Activated T-helper 9 cell treated with anti-CD3 and anti-CD28 coated beads, Interleukin-2, amount 50 U/mL, for 16 hours (primary cell): ENCODE data around the gene PRPSAP2.

Experiments used
- DNase-seq: peaks from one replicate; pipeline ENCODE4 v3.0.0-alpha.2; 2020; ENCODE audit warnings: low read depth

The PRPSAP2 gene

DNA sequence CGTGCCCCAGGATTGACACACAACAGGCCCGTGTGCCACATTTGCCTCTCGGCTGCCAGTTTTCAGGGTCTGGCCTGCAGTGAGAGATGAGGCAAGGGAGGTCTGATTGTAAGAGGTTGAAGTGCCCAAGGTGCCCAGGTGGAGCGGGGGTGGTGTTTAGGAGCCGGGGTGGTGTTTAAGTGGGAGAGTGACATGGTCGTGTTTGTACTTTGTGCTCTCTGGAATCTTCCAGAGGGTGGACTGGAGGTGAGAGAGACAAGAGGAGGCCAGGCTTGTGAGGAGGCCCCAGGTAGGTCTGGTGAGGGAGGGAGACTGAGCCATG, 104.5 kb downstream of the PRPSAP2 start:
- DNase-seq, result no peak

DNA sequence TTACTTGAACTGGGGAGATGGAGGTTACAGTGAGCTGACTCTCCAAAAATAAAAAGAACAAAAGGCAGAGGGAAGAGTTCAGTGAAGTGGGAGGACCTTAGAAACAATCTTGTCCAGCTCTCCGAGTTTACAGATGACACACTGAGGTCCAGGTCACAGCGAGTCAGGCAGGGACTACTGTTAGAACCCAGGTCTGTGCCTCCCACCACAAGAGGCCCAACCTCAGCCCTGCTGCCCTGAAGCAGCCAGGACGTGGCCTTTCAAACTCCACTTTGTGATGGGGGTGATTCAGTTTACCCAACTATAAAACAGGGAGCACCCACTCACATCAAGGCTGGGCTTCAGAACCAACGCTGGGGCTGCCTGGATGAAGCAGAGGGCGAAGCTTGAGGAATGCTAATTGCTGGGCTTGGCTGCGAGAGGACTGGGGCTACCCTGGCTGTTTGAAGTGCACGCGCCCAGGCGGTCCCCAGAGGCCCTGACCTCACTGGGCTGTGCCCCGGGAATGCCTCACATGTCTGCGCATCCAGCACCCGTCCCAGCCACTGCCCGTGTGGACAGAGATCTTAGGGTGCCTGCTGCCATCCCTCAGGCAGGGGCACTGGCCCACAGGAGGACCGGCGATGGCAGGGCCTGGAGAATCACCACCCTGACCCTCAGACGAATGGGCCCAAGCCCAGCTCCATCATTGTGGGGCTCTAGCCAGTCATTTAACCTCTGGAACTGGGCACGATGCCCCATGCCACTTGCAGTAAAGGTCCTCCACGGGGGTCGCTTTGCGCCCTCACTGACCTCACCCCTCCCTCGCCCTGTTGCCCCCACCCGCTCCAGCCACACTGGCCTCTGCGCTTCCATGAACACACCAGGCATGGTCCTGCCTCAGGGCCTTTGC, 105.4 kb downstream of the PRPSAP2 start:
- DNase-seq, result no peak

DNA sequence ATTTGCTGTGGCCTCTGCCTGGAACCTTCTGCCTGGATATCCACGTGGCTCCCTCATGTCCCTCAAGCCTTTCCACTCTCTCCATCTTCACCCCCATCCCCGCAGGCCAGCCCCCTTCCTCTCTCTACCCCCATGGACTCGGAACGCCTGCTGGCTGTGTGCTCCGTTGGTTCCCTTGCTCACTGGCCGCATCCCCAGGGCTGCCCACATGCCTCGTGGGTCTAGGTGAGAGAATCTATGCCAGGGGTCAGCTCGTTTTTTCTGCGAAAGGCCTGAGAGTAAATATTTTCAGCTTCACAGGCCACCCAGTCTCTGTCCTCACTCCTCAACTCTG, 106.1 kb downstream of the PRPSAP2 start:
- DNase-seq, result no peak

DNA sequence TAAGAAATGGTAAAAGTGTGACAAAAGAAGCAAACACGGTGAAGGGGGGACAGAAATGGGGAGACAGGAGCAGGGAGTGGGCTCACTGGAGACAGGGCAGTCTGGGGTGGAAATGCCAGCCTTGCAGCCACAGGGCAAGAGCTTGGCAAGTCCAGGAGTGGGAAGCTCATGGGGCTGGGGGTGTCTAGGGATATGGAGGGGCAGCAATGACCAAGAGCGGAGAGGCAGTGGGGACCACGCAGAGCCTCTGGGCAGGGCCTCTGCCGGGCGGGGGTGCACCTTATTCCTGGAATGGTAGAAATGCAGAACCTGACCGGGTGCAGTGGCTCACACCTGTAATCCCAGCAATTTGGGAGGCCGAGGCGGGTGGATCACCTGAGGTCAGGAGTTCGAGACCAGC, 106.6 kb downstream of the PRPSAP2 start:
- DNase-seq, result no peak

DNA sequence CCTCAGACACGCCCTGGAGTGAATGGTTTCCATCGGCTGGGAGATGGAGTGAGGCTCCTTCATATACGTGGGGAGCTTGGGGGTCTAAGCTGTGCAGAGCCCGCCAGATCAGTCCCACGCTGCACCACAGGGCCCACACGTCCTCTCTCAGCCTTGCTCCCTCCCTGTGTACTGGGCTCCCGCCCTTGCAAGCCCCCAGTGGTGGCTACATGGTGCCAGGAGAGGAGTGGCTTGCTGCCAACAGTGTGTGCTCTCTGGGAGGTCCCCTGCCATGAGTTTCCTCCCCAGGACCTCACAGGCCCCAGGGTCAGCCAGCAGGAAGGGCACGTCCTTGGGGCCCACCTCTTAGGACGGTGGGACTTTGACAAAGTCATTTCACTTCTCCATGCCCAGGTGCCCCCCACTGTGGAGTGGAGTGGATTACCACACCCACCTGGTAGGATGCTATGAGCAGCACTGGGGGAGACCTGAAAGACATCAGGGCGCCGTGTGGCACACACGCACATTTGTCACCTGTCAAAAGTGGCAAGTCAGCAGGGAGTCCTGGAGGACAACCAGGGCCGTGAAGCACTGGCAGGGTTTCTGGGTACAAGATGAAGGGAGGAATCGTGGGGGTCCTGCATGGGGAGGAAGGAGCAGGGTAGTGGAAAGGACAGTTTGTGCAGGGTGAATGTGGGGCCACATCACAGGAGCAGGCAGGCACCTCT, 107.8 kb downstream of the PRPSAP2 start:
- no peak for DNase-seq

DNA sequence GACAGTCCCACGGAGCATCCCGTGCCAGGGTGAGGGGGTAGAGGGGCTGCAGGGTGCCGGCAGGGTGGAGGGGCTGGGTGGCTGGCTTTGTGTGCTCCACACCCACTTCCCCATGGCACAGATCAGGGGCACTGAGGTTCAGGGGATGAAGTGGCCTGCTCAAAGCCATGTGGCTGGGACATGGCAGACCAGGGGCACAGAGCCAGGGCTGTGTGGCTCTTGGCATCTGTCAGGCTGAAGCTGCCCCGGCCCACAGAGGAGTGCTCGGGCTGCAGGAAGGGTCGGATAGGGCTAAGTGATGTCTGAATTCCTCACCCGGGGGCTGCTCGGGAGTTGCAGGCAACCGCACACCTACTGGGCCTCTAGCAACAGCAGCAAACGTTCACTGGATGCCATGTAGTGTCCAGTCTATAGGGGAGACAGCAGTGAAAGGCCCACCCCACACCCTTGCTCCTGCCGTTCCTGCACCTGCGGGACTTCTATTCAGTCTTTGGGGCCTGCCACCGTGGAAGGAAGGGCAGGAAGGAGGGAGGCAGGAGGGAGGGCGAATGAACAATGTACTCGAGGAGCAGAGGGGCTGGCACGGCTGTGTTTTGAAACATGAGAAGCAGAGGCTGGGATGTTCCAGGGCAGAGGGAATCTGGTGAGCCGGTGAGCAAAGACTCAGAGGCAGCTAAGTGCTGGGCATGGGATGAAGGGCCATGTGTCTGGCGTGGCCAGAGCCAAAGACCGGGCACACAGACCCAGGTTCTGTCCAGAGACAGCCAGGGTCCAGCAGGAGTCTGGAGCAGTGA, 109.1 kb downstream of the PRPSAP2 start:
- DNase-seq, result no peak

DNA sequence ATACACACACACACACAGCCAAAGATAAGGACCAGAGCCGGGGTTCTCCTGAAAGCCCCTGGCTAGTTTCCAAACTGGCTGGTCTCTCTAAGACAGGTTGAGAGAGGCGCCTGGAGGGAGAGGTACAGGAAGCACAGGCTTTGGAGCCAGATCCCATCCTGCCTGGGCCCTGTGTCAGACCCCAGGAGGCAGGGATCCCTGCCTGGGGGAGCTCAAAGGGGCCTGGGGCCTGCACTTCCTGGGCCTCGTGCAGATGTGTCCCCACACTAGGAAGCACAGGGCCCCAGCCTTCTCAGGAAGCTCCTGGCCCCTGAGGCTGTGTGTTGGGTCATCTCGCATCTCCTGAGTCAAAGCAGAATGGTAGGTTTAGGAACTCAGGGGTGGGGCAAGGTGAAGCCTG, 110.0 kb downstream of the PRPSAP2 start:
- no peak for DNase-seq

DNA sequence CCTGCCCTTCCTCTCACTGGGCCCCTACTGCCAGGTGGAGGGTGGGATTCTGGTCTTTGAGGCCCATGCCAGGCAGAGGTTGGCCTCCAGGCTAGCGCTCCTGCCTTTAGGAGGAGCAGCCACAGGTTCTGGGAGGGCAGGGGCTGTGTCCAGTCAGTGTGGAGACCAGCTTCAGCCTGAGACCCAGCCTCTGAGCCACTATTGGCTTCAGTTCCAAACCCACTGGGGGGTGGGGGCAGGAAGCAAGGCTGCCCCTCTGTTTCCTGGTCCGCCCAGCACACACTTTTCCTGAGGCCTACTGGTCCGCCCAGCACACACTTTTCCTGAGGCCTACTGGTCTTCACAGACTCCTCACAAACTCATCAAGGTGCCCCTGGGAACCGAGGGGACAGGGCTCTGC, 110.4 kb downstream of the PRPSAP2 start:
- DNase-seq, result no peak

DNA sequence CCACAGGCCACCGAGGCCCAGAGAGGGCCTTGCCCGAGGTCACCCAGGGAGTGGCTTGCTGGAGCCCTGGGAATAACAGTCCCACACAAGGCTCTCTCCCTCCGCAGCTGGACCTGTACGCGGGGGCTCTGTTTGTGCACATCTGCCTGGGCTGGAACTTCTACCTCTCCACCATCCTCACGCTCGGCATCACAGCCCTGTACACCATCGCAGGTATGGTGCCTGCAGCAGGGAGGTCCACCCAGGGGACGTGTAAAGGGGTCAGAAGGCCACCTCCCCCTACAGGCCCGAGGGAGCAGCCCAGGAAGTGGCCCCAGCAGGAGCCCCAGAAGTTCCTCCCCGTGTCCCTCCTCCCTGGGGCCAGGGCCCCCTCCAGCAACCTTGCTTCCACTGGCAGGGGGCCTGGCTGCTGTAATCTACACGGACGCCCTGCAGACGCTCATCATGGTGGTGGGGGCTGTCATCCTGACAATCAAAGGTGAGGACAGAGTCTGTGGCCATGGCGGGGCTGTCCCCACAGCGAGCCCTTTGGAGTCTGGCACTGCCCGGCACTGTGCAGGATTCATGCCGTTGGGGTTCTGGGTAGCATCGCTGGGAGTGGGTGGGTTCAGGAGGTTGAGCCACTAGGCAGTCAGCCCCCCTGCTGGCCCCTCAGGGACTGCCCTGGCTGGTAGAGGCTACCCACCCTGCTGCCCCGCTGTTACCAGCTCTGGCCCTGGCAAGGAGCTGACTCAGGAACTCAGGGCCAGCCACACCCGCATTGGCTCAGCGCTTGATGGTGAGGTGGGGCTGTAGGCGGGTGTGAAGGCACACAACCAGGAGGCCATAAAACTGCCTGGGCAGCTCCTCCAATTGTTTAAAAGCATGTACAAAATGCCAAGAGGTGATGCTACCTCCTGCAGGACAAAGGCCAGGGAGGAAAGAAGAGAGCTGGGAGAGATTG, 111.3 kb downstream of the PRPSAP2 start:
- DNase-seq, result no peak

DNA sequence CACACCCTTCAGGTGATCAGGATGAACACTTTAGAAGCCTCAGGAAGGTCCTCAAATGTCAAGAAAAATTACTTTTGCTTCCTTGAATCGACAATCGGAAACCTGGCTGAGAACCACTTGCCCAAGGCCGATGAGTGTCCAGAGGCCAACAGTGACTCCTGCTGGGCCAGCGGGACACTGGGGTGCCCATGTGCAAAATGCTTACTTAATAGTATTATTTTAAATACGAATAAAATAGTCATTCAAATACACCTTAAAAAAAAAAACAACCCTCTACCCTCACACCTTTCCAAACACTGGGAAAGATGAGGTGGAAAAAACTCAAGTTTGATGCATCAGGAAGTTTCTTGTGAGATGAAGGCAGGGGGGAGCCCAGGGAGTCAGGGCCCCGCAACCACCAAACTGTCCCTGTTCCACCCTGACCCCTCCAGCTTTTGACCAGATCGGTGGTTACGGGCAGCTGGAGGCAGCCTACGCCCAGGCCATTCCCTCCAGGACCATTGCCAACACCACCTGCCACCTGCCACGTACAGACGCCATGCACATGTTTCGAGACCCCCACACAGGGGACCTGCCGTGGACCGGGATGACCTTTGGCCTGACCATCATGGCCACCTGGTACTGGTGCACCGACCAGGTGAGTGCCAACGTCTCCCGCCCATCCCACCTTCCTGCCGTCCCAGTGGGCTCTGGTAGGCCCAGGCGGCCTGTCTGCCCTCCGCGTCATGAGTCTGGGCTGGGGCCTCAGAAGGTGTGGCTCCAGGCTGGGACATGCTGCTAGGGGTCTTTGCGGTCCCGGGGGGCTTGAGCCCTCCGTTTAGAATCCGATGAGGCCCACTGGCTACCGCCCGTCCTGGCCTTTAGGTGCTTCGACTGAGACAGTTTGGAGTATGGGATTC, 112.9 kb downstream of the PRPSAP2 start:
- no peak for DNase-seq

DNA sequence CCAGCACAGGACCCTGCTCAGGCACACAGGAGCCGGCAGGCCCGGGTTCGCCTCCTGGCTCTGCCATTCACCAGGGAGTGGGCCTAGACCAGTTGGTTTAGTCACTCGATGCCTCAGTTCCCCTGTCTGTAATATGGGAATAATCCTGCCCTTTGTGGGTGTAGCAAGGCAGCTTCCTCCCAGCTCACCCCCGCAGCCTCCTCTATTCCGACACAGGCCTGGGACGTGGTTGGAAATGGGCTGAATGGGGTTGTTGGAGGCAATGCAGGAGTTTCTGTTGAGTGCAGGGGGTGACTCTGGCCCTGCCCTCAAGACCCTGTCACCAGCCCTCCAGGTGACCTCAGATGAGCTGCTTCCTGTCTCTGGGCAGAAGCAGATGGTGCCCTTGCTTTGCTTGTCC, 113.9 kb downstream of the PRPSAP2 start:
- DNase-seq, result no peak

DNA sequence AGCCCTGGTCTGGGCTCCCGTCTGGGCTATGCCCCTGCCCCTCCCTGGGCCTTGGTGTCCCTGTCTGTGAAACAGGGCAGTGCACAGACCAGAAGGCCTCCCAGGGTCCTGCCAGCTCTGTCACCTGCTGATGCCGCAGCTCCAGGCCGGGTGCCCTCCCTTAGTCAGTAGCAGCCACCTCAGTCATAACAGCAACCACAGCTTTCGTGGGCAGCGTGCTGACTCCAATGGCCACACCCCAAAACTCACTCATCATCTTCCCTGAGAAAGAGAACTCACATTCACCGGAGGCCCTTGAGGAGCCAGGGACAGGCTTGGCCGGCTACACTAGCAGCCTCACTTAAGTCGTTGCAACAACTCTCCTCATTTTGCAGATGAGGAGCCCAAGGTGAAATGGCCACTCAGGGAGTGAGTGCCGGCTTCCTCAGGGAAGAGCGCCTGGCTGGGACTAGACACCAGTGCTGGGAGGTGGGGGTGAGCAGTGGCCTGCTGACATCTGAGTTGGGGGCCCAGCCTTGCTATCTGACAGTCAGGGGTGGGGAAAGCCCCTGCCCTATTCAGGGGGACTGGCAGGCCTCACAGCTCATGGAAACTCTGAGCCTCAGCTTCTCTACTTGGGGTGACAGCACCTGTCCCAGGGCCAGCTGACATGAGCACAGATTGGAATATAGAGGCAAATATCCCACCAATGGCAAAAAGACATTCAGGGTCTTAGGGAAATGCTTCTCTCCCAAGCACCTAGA, 116.6 kb downstream of the PRPSAP2 start:
- no peak for DNase-seq

DNA sequence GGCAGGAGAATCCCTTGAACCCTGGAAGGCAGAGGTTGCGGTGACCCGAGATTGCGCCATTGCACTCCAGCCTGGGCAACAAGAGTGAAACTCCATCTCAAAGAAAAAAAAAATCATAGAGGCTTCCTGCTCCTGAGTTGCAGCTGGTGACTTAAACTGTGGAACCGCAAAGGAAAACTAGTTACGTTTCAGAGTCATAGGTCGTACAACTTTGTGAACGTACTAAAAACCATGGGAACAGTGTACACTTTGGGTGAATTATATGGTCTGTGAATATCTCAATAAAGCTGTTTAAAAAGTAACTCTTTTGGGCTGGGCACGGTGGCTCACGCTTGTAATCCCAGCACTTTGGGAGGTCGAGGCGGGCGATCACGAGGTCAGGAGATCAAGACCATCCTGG, 117.7 kb downstream of the PRPSAP2 start:
- DNase-seq, result no peak

DNA sequence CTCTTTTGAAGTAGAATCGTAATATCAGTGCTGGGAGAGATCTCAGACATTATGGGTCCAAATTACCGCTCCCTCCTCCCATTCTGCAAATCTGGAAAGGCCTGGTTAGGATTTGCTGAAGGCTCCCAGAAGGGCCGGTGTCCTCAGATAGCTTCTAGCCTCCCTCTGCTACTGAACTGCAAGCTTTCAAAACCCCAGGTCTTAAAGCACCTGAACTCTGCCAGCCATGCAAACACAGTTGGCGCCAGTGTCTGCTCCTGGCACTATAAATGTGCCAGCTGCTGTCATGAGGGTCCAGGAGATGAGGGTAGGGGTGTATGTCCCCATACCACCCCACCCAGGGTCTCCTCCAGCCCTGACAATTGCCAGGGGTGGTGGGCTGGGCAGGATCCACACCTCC, 118.3 kb downstream of the PRPSAP2 start:
- no peak for DNase-seq

DNA sequence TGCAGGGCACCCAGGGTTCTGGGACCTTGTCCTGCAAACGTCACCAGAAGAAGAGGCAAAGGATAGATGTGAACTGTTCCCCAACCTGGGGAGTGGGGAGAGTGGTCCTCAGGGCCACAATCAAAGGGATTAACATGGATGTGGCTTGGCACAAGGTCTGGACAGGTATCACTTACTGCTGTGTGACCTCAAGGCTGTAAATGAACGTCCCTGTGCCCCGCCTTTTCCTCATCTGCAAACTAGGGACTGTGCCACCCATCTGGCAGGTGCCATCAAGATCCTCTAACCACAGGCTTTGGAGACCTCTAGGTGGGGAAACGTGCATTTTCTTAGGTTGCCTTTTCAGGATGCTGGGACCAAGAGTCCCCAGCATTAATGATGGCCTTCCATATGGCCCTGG, 119.1 kb downstream of the PRPSAP2 start:
- no peak for DNase-seq

DNA sequence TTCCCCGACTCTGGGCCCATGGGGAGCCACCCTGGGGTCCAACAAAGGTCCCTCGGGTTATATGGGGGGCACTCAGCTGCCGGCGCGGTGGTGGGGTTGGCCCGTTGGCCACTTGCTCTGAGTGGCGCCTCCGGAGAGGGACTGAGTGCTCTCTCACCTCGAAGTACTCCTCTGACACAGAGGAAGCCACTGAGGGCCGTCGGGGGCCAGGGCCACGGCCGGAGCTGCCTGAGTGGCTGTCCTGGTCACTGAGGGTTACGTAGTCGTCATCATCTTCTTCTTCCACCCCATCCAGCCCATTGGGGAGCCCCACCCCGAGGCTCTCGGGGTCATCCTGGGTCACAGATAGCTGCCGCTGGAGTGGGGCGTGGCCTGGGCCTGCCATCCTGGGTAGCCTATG, 119.7 kb downstream of the PRPSAP2 start:
- no peak for DNase-seq

DNA sequence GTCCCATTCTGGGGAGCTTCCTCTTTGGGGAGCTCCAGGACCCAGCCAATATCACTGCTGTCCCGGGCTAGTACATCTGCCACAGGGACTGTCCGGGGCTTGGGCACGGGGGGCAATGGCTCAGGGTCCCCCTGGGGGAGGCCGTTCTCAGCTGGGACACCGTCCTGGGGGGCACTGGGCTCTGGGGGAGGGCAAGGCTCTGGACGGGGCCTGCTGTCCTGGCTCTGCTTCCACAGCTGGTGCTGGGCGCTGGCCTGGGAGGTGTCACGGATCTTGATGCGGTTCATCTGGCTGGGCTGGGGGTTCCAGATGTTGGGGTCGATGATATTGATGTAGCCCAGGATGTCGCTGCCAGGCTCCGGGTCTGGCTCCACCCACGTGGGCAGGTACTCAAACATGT, 120.1 kb downstream of the PRPSAP2 start:
- DNase-seq, result no peak

DNA sequence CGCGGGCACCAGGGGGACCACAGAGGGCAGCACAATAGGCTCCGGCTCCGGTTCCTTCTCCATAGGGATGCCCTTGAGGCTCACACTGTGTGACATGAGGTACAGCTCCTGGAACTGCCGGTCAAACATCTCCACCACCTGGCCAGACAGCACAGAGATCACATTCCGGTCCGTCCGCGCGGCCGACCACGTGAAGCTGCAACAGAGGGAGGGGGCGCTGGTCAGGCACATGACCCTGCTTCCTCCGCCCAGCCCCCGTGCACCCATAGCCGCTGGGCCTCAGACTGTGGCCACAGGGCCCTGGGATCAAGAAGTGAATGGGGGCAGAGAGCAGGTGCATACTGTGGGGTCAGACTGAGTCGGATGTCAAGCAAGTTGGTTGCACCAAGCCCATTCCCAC, 120.7 kb downstream of the PRPSAP2 start:
- DNase-seq, result no peak
